Naive thymus-derived CD8-positive, alpha-beta T cell (primary cell): ENCODE data around the gene ANKRD65. TPM values are rescaled to one million over a fixed set of nuclear protein-coding genes. Genes with fewer than 3 reads are reported as not detected.
"Not testable (repeated sequence)": the region's sequence is repeated elsewhere in the genome, so short reads cannot be mapped to it uniquely, and the experiment has no call there.

ENCODE experiments used
- ATAC-seq, 2 donors: fragments of 150-1000 bp; cut with Tn5 transposase in 1 of 2; sonication (Bioruptor Pico), chemical (Tn5 transposase) in 1 of 2; 1 replicate in 1 of 2; 2 replicates in 1 of 2; pipeline ENCODE4 v1.10.0; 2021; ENCODE audit warnings: mild to moderate bottlenecking in 2 of 2, moderate library complexity in 2 of 2
- POLR2A ChIA-PET: fragments of 350-600 bp; sonication (Branson Sonifier 250); formaldehyde crosslinking; loops from one replicate; lab custom pipeline; 2021; ENCODE audit warnings: antibody characterized with exemption; lab: Charles Lee
- DNase-seq, 10 donors: peaks; one replicate each; pipeline versions ENCODE4 v3.0.0 to v3.0.0-alpha.2; 2020 to 2022
- H3K27ac Mint-ChIP-seq, 10 donors: one replicate each; pipeline ENCODE4 v1.8.0; 2020 to 2022; ENCODE audit warnings: mild to moderate bottlenecking in 10 of 10, mixed read lengths in 10 of 10, moderate library complexity in 4 of 10, inconsistent platforms in 1 of 10
- H3K27me3 Mint-ChIP-seq, 5 donors: one replicate each; pipeline ENCODE4 v1.8.0; 2021 to 2022; ENCODE audit warnings: mixed read lengths in 5 of 5
- H3K36me3 Mint-ChIP-seq, 3 donors: one replicate each; pipeline ENCODE4 v1.8.0; 2020 to 2022; ENCODE audit warnings: mixed read lengths in 3 of 3, mild to moderate bottlenecking in 2 of 3, inconsistent platforms in 1 of 3
- H3K4me1 Mint-ChIP-seq, 4 donors: one replicate each; pipeline ENCODE4 v1.8.0; 2021 to 2022; ENCODE audit warnings: mixed read lengths in 4 of 4
- H3K4me3 Mint-ChIP-seq, 10 donors: one replicate each; pipeline ENCODE4 v1.8.0; 2020 to 2022; ENCODE audit warnings: mild to moderate bottlenecking in 10 of 10, mixed read lengths in 10 of 10, moderate library complexity in 6 of 10, inconsistent platforms in 1 of 10
- H3K9me3 Mint-ChIP-seq, 9 donors: one replicate each; pipeline ENCODE4 v1.8.0; 2020 to 2022; ENCODE audit warnings: mixed read lengths in 9 of 9, mild to moderate bottlenecking in 3 of 9, inconsistent platforms in 1 of 9, moderate library complexity in 1 of 9
- polyA plus RNA-seq, 3 donors: library from polyadenylated mRNA; unstranded; fragments of 300-500 nt; fragmentation: Illumina TruSeq; gene quantifications; one replicate each; pipeline ENCODE4 v1.2.3, GENCODE V29; 2021
- total RNA-seq, 8 experiments: library from RNA in 2 of 8; stranded (reverse) in 2 of 8; gene quantifications; one replicate each; pipeline ENCODE4 v1.2.3 and lab custom pipeline; 2021 to 2026

The ANKRD65 gene
- total and polyA plus RNA-seq, 5 experiments from 2014 or later, result not detected

DNA sequence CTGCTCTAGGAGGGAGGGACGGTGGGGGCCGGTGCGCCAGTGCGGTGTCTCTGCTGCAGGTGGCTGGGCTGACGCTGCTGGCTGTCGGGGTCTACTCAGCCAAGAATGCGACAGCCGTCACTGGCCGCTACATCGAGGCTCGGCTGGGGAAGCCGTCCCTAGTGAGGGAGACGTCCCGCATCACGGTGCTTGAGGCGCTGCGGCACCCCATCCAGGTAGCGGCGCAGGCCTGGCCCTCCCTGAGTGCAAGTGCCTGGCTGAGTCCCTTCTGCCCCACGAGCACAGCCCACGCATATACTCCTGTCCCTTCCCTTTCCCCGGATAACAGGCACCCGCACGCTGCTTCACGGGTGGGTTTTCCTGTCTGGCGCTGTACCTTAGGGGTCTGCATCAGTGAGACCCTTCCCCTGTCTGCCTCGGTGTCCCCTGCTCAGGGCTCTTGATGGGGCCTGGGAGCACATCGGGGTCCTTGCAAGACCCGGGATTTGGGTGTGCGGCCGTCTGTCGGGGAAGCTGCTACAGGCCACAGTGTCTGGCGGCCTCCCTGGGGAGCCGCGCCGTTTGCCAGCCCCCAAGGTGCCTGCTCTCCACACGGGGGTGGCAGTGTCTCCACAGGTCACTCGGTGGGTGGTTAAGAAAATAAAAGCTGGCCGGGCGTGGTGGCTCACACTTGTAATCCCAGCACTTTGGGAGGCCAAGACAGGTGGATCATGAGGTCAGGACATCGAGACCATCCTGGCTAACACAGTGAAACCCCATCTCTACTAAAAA lies 33.4 kb upstream of the ANKRD65 start:
- H3K4me3 Mint-ChIP-seq, H3K9me3 Mint-ChIP-seq, H3K27ac Mint-ChIP-seq, H3K36me3 Mint-ChIP-seq, H3K27me3 Mint-ChIP-seq, ATAC-seq, DNase-seq, H3K4me1 Mint-ChIP-seq: not testable (repeated sequence)
- POLR2A ChIA-PET, result interaction anchor here (0.7 kb wide), 1 partner anchor 95 kb away, joined by 11 read pairs; no protein-coding TSS in a partner anchor

DNA sequence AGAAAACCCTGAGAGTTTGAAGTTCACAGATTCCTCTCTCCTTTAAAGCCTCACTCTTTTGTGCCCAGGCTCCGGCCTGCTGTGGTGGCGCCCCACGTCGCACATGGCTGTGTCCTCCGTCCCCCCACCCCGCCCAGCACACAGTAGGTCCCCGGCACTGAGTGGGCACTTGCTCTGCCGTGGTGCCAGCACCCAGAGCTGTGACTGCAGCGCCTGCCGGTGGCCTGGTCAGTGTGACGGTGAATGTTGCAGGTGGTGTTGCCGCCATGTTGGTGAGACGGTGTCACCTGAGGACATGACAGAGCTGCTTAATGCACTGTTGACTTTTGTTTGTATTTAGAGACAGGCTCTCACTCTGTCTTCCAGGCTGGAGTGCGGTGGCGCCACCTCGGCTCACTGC lies 31.8 kb upstream of the ANKRD65 start:
- Mint-ChIP-seq H3K27me3 (peaks cover 0 to 4% (median 0%) of the 10 kb centered on the region in 5 donors), H3K36me3 (no peaks in the 10 kb centered on the region), H3K4me3 (no peak overlapping the region), H3K4me1 (no peaks in the 10 kb centered on the region), H3K9me3 (no peaks in the 10 kb centered on the region), H3K27ac (no peak overlapping the region)
- POLR2A ChIA-PET, result no interaction called here
- no peak for ATAC-seq
- no peak for DNase-seq

DNA sequence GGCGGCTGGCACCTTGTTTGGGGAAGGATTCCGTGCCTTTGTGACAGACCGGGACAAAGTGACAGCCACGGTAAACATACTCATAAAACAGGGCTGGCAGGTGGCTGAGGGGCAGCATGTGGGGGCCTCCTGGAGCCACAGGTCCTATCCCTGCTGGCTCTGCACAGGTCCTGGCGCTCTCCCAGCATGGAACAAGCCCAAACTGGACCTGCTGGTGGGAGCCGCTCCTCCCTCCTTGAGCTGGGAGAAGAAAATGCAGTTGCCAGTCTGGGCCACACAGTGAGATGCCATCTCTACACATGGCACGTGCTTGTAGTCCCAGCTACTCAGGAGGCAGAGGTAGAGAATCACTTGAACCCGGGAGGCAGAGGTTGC lies 31.3 kb upstream of the ANKRD65 start:
- H3K4me1 Mint-ChIP-seq, H3K36me3 Mint-ChIP-seq, POLR2A ChIA-PET, H3K27ac Mint-ChIP-seq, H3K9me3 Mint-ChIP-seq, H3K4me3 Mint-ChIP-seq, H3K27me3 Mint-ChIP-seq, ATAC-seq: not testable (repeated sequence)
- peak in 1 of 10 donors; percentile 19 for DNase-seq

DNA sequence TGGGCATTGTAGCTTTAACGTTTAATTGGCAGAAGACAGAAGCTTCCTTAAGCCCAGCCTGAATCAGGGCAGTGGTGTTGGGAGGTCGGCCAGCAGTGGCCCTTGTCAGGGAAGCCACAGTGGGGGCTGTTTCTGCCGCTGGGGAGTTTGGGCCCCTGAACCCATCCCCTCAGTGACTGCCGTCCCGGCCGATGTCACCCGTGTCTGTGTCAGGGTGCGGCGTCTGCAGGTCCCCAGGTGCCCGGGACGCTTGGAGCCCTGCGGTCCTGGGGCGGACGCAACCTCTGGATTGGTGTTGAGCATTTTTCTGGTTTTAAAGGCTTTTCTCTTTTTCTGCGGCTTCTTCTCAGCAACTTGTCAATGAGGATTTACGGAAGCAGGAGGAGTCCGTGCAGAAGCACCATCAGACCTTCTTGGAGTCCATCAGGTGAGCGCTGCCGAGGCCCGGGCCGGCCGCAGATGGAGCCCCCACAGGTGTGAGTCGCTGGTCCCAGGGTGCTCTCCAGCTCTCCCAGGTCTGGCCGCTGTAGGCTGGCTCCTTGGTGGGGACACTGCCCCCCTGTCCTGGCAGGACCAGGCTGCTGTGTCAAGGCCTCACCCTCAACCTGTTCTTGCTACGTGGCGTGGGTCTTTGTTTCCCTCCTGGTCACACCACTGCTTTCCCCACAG lies 30.8 kb upstream of the ANKRD65 start:
- POLR2A ChIA-PET, result no interaction called here
- Mint-ChIP-seq H3K27me3 (peaks cover 0 to 4% (median 0%) of the 10 kb centered on the region in 5 donors), H3K4me1 (no peaks in the 10 kb centered on the region), H3K27ac (no peak overlapping the region), H3K36me3 (no peaks in the 10 kb centered on the region), H3K9me3 (no peaks in the 10 kb centered on the region), H3K4me3 (no peak overlapping the region)
- DNase-seq (peak in 1 of 10 donors; percentile 24), ATAC-seq (no peak)

DNA sequence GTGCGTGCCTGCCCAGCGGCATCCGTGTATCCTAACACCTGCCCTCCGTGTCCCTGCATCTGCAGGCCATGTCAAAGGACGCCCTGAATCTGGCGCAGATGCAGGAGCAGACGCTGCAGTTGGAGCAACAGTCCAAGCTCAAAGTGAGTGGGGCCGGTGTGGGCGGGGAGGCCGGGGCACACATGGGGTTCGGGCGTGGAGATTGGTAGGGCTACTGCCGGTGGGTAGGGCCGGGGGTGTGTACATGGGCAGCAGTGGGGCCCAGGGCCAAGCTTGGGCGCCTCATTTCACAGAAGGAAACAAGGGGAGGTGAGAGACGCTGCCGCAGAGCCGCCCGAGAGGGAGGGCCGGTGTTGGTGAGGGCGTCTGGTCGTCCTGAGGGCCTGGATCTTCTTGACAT lies 29.5 kb upstream of the ANKRD65 start:
- ATAC-seq, result not testable (repeated sequence)

DNA sequence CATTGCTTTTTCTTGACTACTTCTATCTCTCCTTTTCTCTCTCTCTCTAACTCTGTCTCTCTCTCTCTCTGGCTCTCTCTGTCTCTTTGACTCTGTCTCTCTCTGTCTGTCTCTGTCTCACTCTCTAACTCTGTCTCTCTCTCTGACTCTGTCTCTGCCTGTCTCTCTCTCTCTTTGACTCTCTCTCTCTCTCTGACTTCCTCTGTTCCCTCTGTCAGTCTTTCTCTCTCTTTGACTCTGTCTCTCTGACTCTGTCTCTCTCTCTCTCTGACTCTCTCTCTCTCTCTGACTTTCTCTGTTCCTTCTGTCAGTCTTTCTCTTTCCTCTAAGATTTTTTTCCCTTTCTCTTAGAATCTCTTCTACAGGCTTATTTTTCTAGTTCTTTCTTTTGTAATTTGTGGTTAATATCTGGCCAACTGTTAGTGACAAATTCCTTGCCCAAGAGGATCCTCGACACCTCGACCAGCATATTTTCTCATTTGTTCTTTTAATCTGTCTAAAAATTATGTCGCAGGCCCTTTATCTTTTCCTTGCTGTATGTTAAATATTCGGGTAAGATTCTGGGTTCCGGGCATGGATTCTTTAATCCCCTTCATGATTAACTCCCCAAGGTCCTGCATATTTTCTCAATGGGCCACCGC lies 28.1 kb upstream of the ANKRD65 start, which contains the start of gene ATAD3C:
ATAD3C (plus strand) TSS at position 591 of the 641 bp plus-strand sequence. CDS start 995 bp downstream, outside the sequence.
- Mint-ChIP-seq H3K4me1 (no peaks in the 10 kb centered on the region), H3K27me3 (peaks cover 0 to 4% (median 0%) of the 10 kb centered on the region in 5 donors), H3K9me3 (no peaks in the 10 kb centered on the region), H3K36me3 (no peaks in the 10 kb centered on the region), H3K27ac (peak within 1 kb of the TSS in 2 of 10 donors; percentile 43 to 50), H3K4me3 (no peak within 1 kb of the TSS)
- ATAC-seq, result no peak
- POLR2A ChIA-PET, result no interaction called here
- DNase-seq, result no peak

More for the DNA sequence above, 29.5 kb upstream of the ANKRD65 start:
- H3K27me3 Mint-ChIP-seq, H3K27ac Mint-ChIP-seq, H3K36me3 Mint-ChIP-seq, H3K4me1 Mint-ChIP-seq, POLR2A ChIA-PET, H3K9me3 Mint-ChIP-seq, H3K4me3 Mint-ChIP-seq: not testable (repeated sequence)
- DNase-seq, result peak in 1 of 10 donors; percentile 56

DNA sequence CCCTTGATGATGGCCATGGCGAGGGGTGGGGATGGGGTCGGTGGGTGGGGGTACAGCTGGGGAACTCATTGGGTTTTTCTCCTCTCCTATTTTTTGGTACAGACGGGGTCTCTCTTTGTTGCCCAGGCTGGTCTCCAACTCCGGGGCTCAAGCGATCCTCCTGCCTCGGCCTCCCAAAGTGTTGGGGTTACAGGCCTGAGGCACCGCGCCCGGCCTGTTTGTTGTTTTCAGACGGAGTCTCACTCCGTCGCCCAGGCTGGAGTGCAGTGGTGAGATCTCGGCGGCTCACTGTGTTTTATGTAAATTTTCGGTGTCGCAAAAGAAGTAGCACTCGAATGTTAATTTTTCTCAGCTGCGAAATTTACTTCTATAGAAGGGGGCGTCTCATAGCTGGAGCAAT lies 25.6 kb upstream of the ANKRD65 start:
- H3K4me1 Mint-ChIP-seq, POLR2A ChIA-PET, H3K27me3 Mint-ChIP-seq, DNase-seq, H3K9me3 Mint-ChIP-seq, H3K36me3 Mint-ChIP-seq, ATAC-seq, H3K4me3 Mint-ChIP-seq, H3K27ac Mint-ChIP-seq: not testable (repeated sequence)

DNA sequence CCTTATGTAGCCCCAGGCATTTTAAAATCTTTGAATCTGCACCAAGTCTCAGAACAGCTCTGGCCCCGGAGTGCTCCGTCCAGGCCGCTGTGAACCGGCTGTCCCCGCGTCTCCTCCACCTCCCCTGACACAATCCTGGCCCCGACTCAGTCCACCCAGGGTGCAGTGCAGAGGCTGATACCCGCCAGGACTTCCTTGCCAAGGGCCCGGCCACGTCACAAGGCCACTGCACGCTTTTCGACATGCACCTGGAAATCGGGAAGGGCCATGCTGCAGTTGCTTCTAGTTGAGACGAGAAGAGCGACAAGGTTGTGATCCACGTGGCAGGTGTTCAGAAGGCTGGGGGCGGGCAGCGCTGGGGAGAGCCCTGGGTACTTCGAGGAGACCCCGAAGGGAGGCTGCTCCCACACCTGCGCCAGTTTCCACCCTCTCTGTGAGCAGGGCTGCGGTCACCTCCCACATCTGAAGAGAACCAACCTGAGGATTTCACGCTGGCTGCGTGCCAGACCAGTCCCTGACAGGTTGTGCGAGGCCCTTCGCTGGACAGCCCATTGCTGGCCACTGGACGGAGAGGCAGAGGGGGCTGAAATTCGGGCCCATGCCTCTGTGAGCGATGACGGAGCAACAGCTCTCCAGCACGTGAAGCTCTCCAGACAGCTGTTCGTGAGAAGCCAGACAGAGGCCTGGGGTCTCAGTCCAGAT lies 21.1 kb upstream of the ANKRD65 start:
- no peaks in the 10 kb centered on the region for H3K9me3 Mint-ChIP-seq
- H3K27ac Mint-ChIP-seq, result no peak overlapping the region
- POLR2A ChIA-PET, result interaction anchor here (2.3 kb wide), 1 partner anchor 35 kb away, joined by 8 read pairs; the partner anchor contains the start of gene MRPL20
- DNase-seq (no peak), ATAC-seq (no peak)
- H3K36me3 Mint-ChIP-seq, result no peaks in the 10 kb centered on the region
- no peak overlapping the region for H3K4me3 Mint-ChIP-seq
- peaks cover 0 to 14% (median 0%) of the 10 kb centered on the region in 5 donors for H3K27me3 Mint-ChIP-seq
- H3K4me1 Mint-ChIP-seq, result peaks cover 0 to 4% (median 0%) of the 10 kb centered on the region in 4 donors

DNA sequence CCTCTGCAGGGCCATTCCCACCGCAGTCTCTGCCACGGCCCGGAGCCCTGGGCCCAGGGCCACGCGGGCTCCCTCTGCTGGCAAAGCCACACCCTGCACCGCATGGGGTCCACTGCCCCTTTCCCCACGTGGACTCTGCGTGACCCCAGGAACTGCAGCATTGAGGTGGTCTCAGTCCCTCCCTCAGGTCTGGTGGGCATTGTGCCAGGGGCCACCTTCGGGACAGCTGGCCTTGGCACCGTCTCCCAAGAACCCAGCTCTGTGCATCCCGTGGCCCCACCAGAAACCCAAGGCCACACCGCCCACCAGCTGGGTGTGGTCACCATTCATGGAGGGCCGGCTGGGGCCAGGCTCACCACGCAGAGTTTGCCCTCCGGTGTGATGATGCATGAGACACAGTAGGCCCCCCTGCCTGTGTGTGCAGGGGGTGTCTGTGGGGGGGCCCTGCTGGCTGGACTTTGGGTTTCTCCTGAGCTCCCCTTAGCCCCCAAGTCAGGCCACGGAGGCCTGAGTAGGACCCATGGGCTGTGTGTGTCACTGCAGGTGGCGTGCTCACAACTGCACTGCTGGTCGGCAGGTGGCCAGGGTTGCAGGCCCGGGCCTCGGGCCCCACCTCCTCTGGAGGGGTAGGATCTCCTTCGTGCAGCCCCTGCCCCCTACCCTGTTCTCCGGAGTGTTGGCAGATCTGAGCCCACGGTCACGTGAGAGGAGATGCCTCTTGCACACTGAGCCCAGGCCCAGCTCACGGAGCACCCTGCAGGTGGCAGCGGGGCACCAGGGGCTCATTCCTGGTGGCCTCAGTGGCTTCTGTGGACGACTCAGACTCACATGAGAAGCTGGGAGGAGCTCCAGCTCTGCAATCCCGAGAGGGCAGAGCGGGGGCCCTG lies 20.2 kb upstream of the ANKRD65 start:
- no peaks in the 10 kb centered on the region for H3K36me3 Mint-ChIP-seq
- peak; percentile 93 to 95 for ATAC-seq
- H3K27me3 Mint-ChIP-seq, result peaks cover 0 to 17% (median 0%) of the 10 kb centered on the region in 5 donors
- H3K4me3 Mint-ChIP-seq, result peak overlapping the region in 1 of 10 donors; percentile 8
- POLR2A ChIA-PET, result interaction anchor here (0.6 to 2.3 kb wide), 2 partner anchors 34 to 45 kb away, joined by 3 to 8 read pairs; partner anchors contain the start of gene MRPL20
- H3K4me1 Mint-ChIP-seq, result peaks cover 0 to 7% (median 2%) of the 10 kb centered on the region in 4 donors
- H3K27ac Mint-ChIP-seq, result no peak overlapping the region
- H3K9me3 Mint-ChIP-seq, result no peaks in the 10 kb centered on the region
- DNase-seq, result peak; percentile 30 to 68 (median 52)

DNA sequence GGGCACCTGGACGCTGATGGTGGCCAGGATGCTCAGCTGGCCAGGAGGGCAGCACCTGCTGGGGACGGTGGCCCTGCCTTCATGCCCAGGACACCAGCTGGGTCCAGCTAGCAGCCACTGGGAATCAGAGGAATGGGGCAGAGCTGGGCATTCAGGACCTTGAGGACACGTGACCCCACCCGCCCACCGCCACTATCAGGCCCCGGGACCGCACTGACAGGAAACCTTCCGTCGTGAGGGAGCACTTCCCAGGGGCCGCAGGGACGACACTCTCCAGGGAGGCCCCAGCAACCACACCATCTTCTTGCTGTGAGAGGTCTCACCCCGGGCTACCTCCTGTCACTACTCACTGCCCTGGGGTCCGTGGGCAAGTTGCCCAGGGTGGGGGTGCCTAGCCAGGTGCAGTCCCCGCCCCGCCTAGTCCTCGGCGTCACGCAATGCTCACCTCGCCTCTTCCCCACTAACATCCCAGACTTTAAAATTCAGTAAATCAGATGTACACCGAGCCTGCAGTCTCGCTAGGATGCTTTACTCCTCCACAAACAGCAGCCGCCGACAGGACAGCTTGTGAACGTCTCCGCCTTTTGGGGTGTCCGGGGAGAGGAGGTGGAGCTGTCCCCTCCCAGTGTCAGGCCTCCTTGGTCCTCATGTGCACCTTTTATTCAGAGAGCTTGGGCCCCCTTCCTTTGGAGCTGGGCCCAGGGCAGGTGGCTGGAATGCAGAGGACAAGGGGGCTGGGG lies 19.4 kb upstream of the ANKRD65 start:
- no peak overlapping the region for H3K27ac Mint-ChIP-seq
- POLR2A ChIA-PET, result interaction anchor here (0.6 to 2.3 kb wide), 3 partner anchors 33 to 72 kb away, joined by 3 to 8 read pairs (median 3); partner anchors contain the start of gene MRPL20
- H3K27me3 Mint-ChIP-seq, result peaks cover 0 to 21% (median 0%) of the 10 kb centered on the region in 5 donors
- no peaks in the 10 kb centered on the region for H3K36me3 Mint-ChIP-seq
- peaks cover 0 to 9% (median 3%) of the 10 kb centered on the region in 4 donors for H3K4me1 Mint-ChIP-seq
- ATAC-seq (no peak), DNase-seq (peak in 1 of 10 donors; percentile 56)
- H3K4me3 Mint-ChIP-seq, result peak overlapping the region in 1 of 10 donors; percentile 8
- no peaks in the 10 kb centered on the region for H3K9me3 Mint-ChIP-seq
